Left lung (tissue), 14 donors: ENCODE measurements around the gene ILDR2. TPM values are rescaled to one million over a fixed set of nuclear protein-coding genes. Genes with fewer than 3 reads are reported as not detected.

Experiments
- ATAC-seq: fragments of 200-7000 bp; cut with Tn5 transposase; one replicate; pipeline ENCODE4 v1.9.1; 2020; ENCODE audit warnings: moderate library complexity
- DNase-seq, 4 donors: peaks; one replicate each; pipeline ENCODE4 v3.0.0-alpha.2; 2013 to 2020
- H3K27ac ChIP-seq, 2 donors: fragments of 200-600 bp; sonication (generic) in 1 of 2; one replicate each; pipeline versions ENCODE4 v1.5.0 to v1.8.0; 2020 to 2021
- H3K27me3 ChIP-seq, 2 donors: fragments of 200-600 bp; sonication (generic) in 1 of 2; one replicate each; pipeline versions ENCODE4 v1.5.0 to v1.8.0; 2020 to 2021
- H3K36me3 ChIP-seq, 2 donors: fragments of 200-600 bp; sonication (generic) in 1 of 2; one replicate each; pipeline versions ENCODE4 v1.5.0 to v1.8.0; 2020 to 2021
- H3K4me1 ChIP-seq, 2 donors: fragments of 200-600 bp; one replicate each; pipeline ENCODE4 v1.8.0; 2021
- H3K4me3 ChIP-seq, 2 donors: fragments of 200-600 bp; sonication (generic) in 1 of 2; one replicate each; pipeline versions ENCODE4 v1.5.0 to v1.8.0; 2020 to 2021; ENCODE audit warnings: mild to moderate bottlenecking in 1 of 2
- H3K9me3 ChIP-seq, 2 donors: fragments of 200-600 bp; sonication (generic) in 1 of 2; one replicate each; pipeline versions ENCODE4 v1.5.0 to v1.8.0; 2020 to 2021
- CTCF ChIP-seq, 2 donors: fragments of 200-600 bp; sonication (generic) in 1 of 2; IDR thresholded peaks; one replicate each; pipeline versions ENCODE4 v1.5.0 to v1.8.0; 2021; ENCODE audit warnings: antibody characterized with exemption in 2 of 2
- intact Hi-C, 2 donors: fragments of 100-400 bp; cut with DNase I; formaldehyde crosslinking; loops; one replicate each; pipeline versions ENCODE4 v1.11.2 to v1.14.2; 2022
- long read RNA-seq, 12 donors: library from polyadenylated mRNA in 2 of 12; unstranded in 2 of 12; transcript quantifications; one replicate each; pipeline ENCODE4 v2.0.0 and lab custom pipeline, GENCODE V29; 2019 to 2026
- polyA plus RNA-seq, 6 donors: library from polyadenylated mRNA; unstranded; fragments of 120-200 nt; gene quantifications; one replicate each; pipeline ENCODE4 v1.2.1, GENCODE V29; 2013; ENCODE audit not compliant: insufficient read length in 6 of 6
- total RNA-seq, 2 donors: library from RNA; stranded (reverse); fragmentation: NEBNext Ultra II Directional; extraction: Animal tissue kit (Norgen Biotek cat#: 25700); gene quantifications; one replicate each; pipeline ENCODE4 v1.2.1, GENCODE V29; 2021
- donor health status: DM: no; HTN: yes; CAD: no.
- donor health status: DM: no; HTN: no; CAD: no.

ILDR2 gene, protein sequence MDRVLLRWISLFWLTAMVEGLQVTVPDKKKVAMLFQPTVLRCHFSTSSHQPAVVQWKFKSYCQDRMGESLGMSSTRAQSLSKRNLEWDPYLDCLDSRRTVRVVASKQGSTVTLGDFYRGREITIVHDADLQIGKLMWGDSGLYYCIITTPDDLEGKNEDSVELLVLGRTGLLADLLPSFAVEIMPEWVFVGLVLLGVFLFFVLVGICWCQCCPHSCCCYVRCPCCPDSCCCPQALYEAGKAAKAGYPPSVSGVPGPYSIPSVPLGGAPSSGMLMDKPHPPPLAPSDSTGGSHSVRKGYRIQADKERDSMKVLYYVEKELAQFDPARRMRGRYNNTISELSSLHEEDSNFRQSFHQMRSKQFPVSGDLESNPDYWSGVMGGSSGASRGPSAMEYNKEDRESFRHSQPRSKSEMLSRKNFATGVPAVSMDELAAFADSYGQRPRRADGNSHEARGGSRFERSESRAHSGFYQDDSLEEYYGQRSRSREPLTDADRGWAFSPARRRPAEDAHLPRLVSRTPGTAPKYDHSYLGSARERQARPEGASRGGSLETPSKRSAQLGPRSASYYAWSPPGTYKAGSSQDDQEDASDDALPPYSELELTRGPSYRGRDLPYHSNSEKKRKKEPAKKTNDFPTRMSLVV
- total RNA-seq (1 to 10 TPM in 1 of 2 donors, under 1 TPM in 1; 0.60 to 2.1 TPM), polyA plus RNA-seq (under 1 TPM; 0.36 to 0.75 (median 0.63) TPM)
- long read RNA-seq, donor 1, result 0 reads
- long read RNA-seq, donor 2, result 0 reads
- long read RNA-seq, donor 3, result 0 reads
- long read RNA-seq, donor 4, result 0 reads
- long read RNA-seq, donor 5, result 0 reads
- long read RNA-seq, donor 6, result 0 reads
- long read RNA-seq, donor 7, result 0 reads
- long read RNA-seq, donor 8, result 0 reads
- long read RNA-seq, donor 9, result 0 reads
- long read RNA-seq, donor 10, result 0 reads
- long read RNA-seq, donor 11, full-length matches to known transcripts, result 4 of 4 reads
- long read RNA-seq, donor 11, partial matches to known transcripts, result 0 of 4 reads
- long read RNA-seq, donor 11, other reads (novel, unspliced or antisense), result 0 of 4 reads
- long read RNA-seq, donor 12, result 0 reads

DNA sequence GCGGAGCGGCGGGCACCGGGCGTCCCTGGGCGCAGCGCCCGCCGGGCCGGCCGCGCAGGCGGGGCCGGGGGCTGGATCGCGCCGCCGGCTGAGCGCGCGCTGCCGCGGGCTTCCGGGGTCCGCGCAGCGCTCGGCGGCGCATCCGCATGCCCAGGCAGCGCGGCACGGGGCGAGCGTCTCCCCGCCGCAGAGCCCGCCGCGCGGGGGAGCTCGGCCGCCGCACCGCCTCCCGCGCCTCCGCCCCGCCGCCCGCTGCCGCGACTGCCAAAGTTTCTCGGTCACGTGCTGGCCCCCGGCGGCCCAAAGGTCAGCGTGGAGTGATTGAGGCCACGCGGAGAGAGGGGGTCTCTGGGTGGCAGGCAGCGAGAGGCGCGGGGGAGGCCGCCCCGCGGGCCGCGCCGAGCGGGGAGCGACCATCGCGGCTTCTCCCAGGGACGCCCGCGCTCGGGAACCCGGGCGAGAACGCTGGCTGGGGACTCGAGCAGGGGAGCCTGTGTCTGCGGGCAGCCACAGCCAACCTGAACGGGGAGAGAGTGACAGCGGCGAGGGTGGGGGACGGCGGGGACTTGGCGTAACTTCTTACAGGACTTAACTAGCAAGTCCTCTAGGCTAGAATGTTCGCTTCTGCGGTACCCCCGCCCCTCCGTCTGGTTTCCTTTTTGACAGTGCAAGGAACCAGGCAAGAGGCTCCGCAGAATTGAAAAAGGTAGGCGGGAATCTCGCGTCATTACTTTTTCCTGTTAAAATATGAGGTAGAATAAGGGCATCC lies at the start of gene ILDR2:
Gene ILDR2 (minus strand): TSS at position 180 of the 769 bp plus-strand sequence. CDS start 272 bp downstream, outside the sequence.
- Histone ChIP-seq H3K27me3 (peaks cover 21 to 70% of the 10 kb centered on the region in 2 donors), H3K4me1 (peaks cover 0 to 8% of the 10 kb centered on the region in 2 donors), H3K36me3 (no peaks in the 10 kb centered on the region), H3K27ac (no peak within 1 kb of the TSS), H3K9me3 (no peaks in the 10 kb centered on the region), H3K4me3 (peak within 1 kb of the TSS; percentile 51 to 58)
- DNase-seq (peak; percentile 36 to 86 (median 45)), ATAC-seq (peak; percentile 88)
- no peak for TF ChIP-seq CTCF (IDR thresholded peaks at IDR 0.05)
- intact Hi-C loops, result no loop called here

- Histone ChIP-seq H3K27me3 (peaks cover 0 to 7% of the 10 kb centered on the region in 2 donors), H3K4me1 (no peaks in the 10 kb centered on the region), H3K9me3 (no peaks in the 10 kb centered on the region), H3K4me3 (no peak overlapping the region), H3K36me3 (no peaks in the 10 kb centered on the region), H3K27ac (no peak overlapping the region)
- intact Hi-C loops, result no loop called here
- DNase-seq (no peak), ATAC-seq (no peak)
- no peak for TF ChIP-seq CTCF (IDR thresholded peaks at IDR 0.05)
Observed at GRCh38 chr1:167022384-167022783, 47.0 kb upstream of the ILDR2 start.

DNA sequence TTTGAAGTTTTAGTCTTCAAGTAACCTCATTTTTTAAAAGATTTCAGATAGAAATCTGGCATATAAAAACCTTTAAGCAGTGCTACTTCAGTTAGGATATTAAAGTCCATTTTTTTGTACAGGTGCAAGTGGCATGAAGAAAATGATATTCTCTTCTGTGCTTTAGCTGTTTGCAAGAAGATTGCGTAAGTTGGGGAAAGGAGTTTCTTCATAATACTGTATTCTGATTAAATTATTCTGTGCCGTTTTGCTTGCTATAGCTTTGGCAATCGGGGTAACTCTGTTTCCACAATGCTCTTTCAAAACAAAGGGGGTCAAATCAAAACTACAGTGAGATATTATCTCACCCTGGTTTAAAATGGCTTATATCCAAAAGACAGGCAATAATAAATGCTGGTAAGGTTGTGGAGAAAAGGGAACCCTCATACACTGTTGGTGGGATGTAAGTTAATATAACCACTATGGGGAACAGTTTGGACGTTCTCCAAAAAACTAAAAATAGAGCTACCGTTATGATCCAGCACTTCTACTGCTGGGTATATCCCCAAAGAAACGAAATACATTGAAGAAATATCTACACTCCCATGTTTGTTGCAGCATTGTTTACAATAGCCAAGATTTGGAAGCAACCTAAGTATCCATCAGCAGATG lies 40.9 kb upstream of the ILDR2 start:
- no peaks in the 10 kb centered on the region for H3K4me1 ChIP-seq
- intact Hi-C loops, result no loop called here
- ATAC-seq, result no peak
- H3K9me3 ChIP-seq, result no peaks in the 10 kb centered on the region
- H3K27ac ChIP-seq, result no peak overlapping the region
- H3K27me3 ChIP-seq, result no peaks in the 10 kb centered on the region
- no peaks in the 10 kb centered on the region for H3K36me3 ChIP-seq
- H3K4me3 ChIP-seq, result no peak overlapping the region
- no peak for DNase-seq
- no peak for TF ChIP-seq CTCF (IDR thresholded peaks at IDR 0.05)

DNA sequence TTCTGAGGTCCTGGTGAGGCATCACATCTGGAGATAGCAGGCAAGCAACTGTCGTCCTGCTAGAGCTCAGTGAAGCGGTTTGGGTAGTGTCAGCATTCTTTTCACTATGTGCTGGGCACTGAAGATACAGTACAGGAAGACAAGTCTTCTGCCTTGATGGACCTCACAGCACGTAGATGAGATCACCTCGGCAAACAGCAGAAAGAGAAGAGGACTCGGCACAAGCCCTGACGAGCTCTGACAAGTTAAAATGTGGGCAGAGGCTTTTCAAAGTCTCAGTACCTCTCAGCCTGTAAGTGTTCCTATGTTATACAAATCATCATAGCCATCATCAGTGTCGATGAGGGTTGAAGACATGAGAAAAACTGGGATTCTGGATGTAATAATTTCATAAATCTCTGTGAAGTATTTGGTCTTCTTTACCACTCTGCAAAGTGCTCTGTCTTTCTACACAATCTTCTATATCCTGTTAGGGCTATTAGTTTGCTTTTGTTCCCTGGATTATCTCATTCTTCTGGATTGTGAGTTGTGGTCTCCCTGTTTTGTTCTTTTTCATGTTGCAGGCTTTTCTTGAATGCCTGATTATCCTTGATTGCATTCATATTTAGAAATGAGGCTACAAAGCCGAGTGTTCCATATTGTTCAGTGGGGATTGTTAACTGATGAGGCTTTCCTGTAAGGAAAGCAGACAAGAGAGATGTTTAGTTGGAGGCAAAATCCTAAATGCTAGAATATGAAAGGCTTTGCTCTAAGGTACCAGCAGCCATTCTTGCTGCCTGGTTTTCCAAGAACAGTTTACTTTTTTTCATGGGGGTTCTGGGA lies 38.0 kb upstream of the ILDR2 start:
- intact Hi-C loops, result no loop called here
- TF ChIP-seq CTCF (IDR thresholded peaks at IDR 0.05), result no peak
- H3K27me3 ChIP-seq, result no peaks in the 10 kb centered on the region
- H3K36me3 ChIP-seq, result no peaks in the 10 kb centered on the region
- H3K4me1 ChIP-seq, result no peaks in the 10 kb centered on the region
- DNase-seq (no peak), ATAC-seq (no peak)
- no peak overlapping the region for H3K27ac ChIP-seq
- no peaks in the 10 kb centered on the region for H3K9me3 ChIP-seq
- H3K4me3 ChIP-seq, result no peak overlapping the region
